ENCODE results near the gene ENPP4. TPM values are rescaled to one million over a fixed set of nuclear protein-coding genes. Genes with fewer than 3 reads are reported as not detected.
"Not testable (repeated sequence)": the region's sequence is repeated elsewhere in the genome, so short reads cannot be mapped to it uniquely, and the experiment has no call there.

ENPP4 gene
- total RNA-seq, 1 donor from 2014 or later = 11.9 TPM

DNA sequence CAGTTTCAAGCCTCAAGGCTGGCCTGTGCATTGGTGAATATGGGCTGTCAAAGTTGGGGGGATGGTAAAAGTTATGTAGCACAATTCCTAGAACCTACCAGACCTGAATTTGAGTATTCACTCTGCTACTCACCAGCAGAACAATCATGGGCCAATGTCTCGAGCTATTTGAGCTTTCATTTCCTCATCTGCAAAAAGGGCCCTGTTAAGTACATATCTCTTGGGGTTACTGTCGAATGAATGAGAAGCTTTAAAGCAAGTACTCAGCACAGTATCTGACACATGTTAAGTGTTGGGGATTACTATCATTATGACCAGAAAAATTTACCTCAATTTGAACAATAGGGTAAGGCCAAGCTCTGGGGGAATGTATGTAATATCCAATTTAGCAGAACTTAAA lies 13.5 kb upstream of the ENPP4 start:
- no peak for DNase-seq (ENCODE audit: low spot score, unreplicated experiment)
- Mint-ChIP-seq H3K36me3 (ENCODE audit: insufficient read depth) (peaks cover 10% of the 10 kb centered on the region), H3K9me3 (ENCODE audit: low read depth) (peaks cover 17% of the 10 kb centered on the region), H3K4me3 (ENCODE audit: low read depth) (no peak overlapping the region), H3K27me3 (no peaks in the 10 kb centered on the region), H3K4me1 (ENCODE audit: low read depth) (peaks cover 2% of the 10 kb centered on the region), H3K27ac (no peak overlapping the region)
- TF ChIP-seq, protein P1, sequence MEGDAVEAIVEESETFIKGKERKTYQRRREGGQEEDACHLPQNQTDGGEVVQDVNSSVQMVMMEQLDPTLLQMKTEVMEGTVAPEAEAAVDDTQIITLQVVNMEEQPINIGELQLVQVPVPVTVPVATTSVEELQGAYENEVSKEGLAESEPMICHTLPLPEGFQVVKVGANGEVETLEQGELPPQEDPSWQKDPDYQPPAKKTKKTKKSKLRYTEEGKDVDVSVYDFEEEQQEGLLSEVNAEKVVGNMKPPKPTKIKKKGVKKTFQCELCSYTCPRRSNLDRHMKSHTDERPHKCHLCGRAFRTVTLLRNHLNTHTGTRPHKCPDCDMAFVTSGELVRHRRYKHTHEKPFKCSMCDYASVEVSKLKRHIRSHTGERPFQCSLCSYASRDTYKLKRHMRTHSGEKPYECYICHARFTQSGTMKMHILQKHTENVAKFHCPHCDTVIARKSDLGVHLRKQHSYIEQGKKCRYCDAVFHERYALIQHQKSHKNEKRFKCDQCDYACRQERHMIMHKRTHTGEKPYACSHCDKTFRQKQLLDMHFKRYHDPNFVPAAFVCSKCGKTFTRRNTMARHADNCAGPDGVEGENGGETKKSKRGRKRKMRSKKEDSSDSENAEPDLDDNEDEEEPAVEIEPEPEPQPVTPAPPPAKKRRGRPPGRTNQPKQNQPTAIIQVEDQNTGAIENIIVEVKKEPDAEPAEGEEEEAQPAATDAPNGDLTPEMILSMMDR (IDR thresholded peaks at IDR 0.05; ENCODE audit: unreplicated experiment) = no peak

DNA sequence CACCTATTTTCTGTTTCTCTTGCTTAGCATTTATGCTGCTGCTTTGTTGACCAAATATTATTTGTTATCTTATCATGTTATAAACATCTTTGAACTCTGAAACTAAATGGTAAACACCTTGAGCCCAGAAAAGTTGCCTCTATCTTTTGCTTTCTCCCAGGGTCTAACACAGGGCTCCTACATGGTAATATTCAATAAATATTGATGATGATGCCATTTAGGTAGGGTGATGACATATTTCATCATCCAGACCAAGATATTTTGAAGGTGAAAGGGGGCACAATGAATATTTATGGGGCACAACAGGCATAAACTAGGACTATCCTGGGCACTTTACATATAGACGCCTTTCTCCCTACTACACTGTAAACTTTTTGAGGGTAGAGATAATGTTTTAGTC lies 11.6 kb upstream of the ENPP4 start:
- Mint-ChIP-seq H3K4me1 (ENCODE audit: low read depth) (peaks cover under 1% of the 10 kb centered on the region), H3K9me3 (ENCODE audit: low read depth) (peaks cover 19% of the 10 kb centered on the region), H3K4me3 (ENCODE audit: low read depth) (no peak overlapping the region), H3K27me3 (no peaks in the 10 kb centered on the region), H3K27ac (no peak overlapping the region), H3K36me3 (ENCODE audit: insufficient read depth) (peaks cover 13% of the 10 kb centered on the region)
- TF ChIP-seq, protein P1 (IDR thresholded peaks at IDR 0.05; ENCODE audit: unreplicated experiment) = no peak
- DNase-seq (ENCODE audit: low spot score, unreplicated experiment) = no peak

DNA sequence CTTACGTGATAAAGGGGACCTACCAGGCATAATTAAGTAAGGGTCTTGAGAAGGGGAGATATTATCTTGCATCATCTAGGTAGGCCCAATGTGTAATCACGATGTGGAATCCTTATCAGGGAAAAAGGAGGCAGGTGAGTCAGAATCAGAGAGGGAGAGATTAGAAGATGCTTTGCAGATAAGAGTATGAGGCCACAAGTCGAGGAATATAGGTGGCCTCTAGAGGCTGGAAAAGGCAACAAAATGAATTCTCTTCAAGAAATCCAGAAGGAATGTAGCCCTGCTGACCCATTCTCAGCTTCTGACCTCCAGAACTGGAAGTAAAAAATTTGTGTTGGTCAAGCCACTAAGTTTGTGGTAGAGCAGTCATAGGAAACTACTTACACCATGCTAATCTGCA lies 11.0 kb upstream of the ENPP4 start:
- no peak overlapping the region for H3K27ac Mint-ChIP-seq
- no peak for DNase-seq (ENCODE audit: low spot score, unreplicated experiment)
- no peaks in the 10 kb centered on the region for H3K4me1 Mint-ChIP-seq (ENCODE audit: low read depth)
- H3K4me3 Mint-ChIP-seq (ENCODE audit: low read depth) = no peak overlapping the region
- TF ChIP-seq, protein P1 (IDR thresholded peaks at IDR 0.05; ENCODE audit: unreplicated experiment) = no peak
- no peaks in the 10 kb centered on the region for H3K27me3 Mint-ChIP-seq
- H3K9me3 Mint-ChIP-seq (ENCODE audit: low read depth) = peaks cover 19% of the 10 kb centered on the region
- H3K36me3 Mint-ChIP-seq (ENCODE audit: insufficient read depth) = peaks cover 13% of the 10 kb centered on the region

DNA sequence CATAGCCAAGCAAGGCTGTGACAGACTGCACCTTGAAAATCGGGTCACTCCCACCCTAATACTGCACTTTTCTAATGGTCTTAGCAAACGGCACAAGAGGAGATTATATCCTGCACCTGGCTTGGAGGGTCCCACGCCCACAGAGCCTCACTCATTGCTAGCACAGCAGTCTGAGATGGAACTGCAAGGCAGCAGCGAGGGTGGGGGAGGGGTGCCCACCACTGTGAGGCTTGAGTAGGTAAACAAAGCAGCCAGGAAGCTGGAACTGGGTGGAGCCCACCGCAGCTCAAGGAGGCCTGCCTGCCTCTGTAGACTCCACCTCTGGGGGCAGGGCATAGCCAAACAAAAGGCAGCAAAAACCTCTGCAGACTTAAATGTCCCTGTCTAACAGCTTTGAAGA lies 10.1 kb upstream of the ENPP4 start:
- H3K27ac Mint-ChIP-seq; H3K27me3 Mint-ChIP-seq; H3K4me3 Mint-ChIP-seq (ENCODE audit: low read depth); H3K4me1 Mint-ChIP-seq (ENCODE audit: low read depth); DNase-seq (ENCODE audit: low spot score, unreplicated experiment): not testable (repeated sequence)
- Mint-ChIP-seq H3K36me3 (ENCODE audit: insufficient read depth) (peaks cover 13% of the 10 kb centered on the region), H3K9me3 (ENCODE audit: low read depth) (peaks cover 19% of the 10 kb centered on the region)

DNA sequence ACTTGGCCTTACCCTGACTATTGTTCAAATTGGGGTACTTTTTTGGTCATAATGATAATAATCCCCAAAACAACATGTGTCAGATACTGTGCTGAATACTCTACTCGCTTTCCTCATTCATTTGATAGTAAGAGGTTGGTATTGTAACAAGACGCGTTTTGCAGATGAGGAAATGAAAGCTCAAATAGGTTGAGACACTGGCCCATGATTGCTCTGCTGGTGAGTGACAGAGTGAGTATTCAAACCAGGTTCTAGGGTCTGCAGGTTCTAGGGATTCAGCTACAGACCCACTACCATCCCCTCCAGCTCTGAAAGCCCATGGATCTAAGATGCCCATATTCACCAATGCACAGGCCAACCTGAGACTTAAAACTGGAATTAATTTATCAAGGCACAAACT lies 1.3 kb upstream of the ENPP4 start:
- Mint-ChIP-seq H3K36me3 (ENCODE audit: insufficient read depth) (peaks cover 1% of the 10 kb centered on the region), H3K4me1 (ENCODE audit: low read depth) (peaks cover 8% of the 10 kb centered on the region), H3K27ac (no peak overlapping the region), H3K27me3 (peaks cover 10% of the 10 kb centered on the region), H3K4me3 (ENCODE audit: low read depth) (peak overlapping the region; percentile 90), H3K9me3 (ENCODE audit: low read depth) (no peaks in the 10 kb centered on the region)
- TF ChIP-seq, protein P1 (IDR thresholded peaks at IDR 0.05; ENCODE audit: unreplicated experiment) = no peak
- DNase-seq (ENCODE audit: low spot score, unreplicated experiment) = no peak

DNA sequence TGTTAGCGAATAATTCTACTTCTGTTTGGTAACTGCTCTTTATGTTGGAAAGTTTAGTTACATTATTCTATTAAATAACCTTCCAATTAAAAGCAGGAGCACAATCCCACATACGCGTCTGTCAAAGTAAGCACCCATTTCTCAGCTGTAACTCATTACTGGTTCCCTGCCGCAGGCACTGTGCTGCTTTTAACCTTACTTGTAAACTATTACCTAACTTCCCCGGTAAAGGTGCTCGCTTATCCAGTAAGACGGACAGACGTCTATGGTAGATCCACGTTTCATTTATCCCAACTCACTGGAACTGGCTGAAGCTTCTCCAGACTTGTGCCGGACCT lies 529 bp upstream of the ENPP4 start:
- Mint-ChIP-seq H3K4me3 (ENCODE audit: low read depth) (peak overlapping the region; percentile 90), H3K4me1 (ENCODE audit: low read depth) (peaks cover 8% of the 10 kb centered on the region), H3K27ac (peak overlapping the region; percentile 80), H3K27me3 (peaks cover 10% of the 10 kb centered on the region), H3K9me3 (ENCODE audit: low read depth) (no peaks in the 10 kb centered on the region), H3K36me3 (ENCODE audit: insufficient read depth) (peaks cover 3% of the 10 kb centered on the region)
- TF ChIP-seq, protein P1 (IDR thresholded peaks at IDR 0.05; ENCODE audit: unreplicated experiment) = no peak
- no peak for DNase-seq (ENCODE audit: low spot score, unreplicated experiment)

All from progenitor cell of endocrine pancreas (in vitro differentiated cells).